GM23338 (cell line): Measurements from ENCODE around the gene COX15. TPM values are rescaled to one million over a fixed set of nuclear protein-coding genes. Genes with fewer than 3 reads are reported as not detected.
A peak's percentile ranks its signal among the peaks of the same experiment; 100 is the strongest.

Experiments
- ATAC-seq: fragments of 200-7000 bp; cut with Tn5 transposase; 3 replicates; pipeline ENCODE4 v1.9.1; 2020
- DNase-seq: peaks from one replicate; pipeline ENCODE4 v3.0.0-alpha.2; 2015; ENCODE audit warnings: low spot score
- H2AFZ ChIP-seq: fragments of 200-600 bp; sonication (generic); 2 replicates; pipeline ENCODE4 v1.8.0; 2016; ENCODE audit warnings: antibody characterized with exemption, mild to moderate bottlenecking, moderate library complexity
- H3F3A ChIP-seq: fragments of 200-600 bp; sonication (generic); replicated peaks from 2 replicates; pipeline ENCODE4 v1.8.0; 2017; ENCODE audit warnings: antibody characterized with exemption, mixed run types, low read depth
- H3K27ac ChIP-seq: fragments of 200-600 bp; sonication (generic); 2 replicates; pipeline ENCODE4 v1.6.1; 2016; ENCODE audit warnings: low read depth
- H3K27me3 ChIP-seq: fragments of 200-600 bp; sonication (generic); 2 replicates; pipeline ENCODE4 v1.8.0; 2016; ENCODE audit warnings: mild to moderate bottlenecking, mixed run types, moderate library complexity; ENCODE audit not compliant: insufficient read depth
- H3K36me3 ChIP-seq: fragments of 200-600 bp; sonication (generic); 2 replicates; pipeline ENCODE4 v1.8.0; 2016; ENCODE audit warnings: mild to moderate bottlenecking; ENCODE audit not compliant: insufficient read depth
- H3K4me1 ChIP-seq: fragments of 200-600 bp; sonication (generic); 2 replicates; pipeline ENCODE4 v1.8.0; 2016; ENCODE audit warnings: mild to moderate bottlenecking, moderate library complexity; ENCODE audit not compliant: insufficient read depth
- H3K4me2 ChIP-seq: fragments of 200-600 bp; sonication (generic); 2 replicates; pipeline ENCODE4 v1.7.1; 2017; ENCODE audit warnings: mixed run types
- H3K4me3 ChIP-seq: fragments of 200-600 bp; sonication (generic); 2 replicates; pipeline ENCODE4 v1.6.1; 2016; ENCODE audit warnings: mixed run types
- H3K79me2 ChIP-seq: fragments of 200-600 bp; sonication (generic); replicated peaks from 2 replicates; pipeline ENCODE4 v1.8.0; 2017; ENCODE audit warnings: mild to moderate bottlenecking; ENCODE audit not compliant: insufficient read depth
- H3K9me2 ChIP-seq: fragments of 200-600 bp; sonication (generic); 2 replicates; pipeline ENCODE4 v1.8.0; 2017; ENCODE audit not compliant: insufficient read depth
- H4K20me1 ChIP-seq: fragments of 200-600 bp; sonication (generic); replicated peaks from 2 replicates; pipeline ENCODE4 v1.8.0; 2017; ENCODE audit warnings: mild to moderate bottlenecking; ENCODE audit not compliant: insufficient read depth
- H3K27ac Mint-ChIP-seq: 2 replicates; pipeline ENCODE4 v1.8.0; 2020; ENCODE audit warnings: inconsistent platforms, mild to moderate bottlenecking, moderate library complexity, mixed read lengths
- H3K27me3 Mint-ChIP-seq: 3 replicates; pipeline ENCODE4 v1.8.0; 2022; ENCODE audit warnings: low read depth, mild to moderate bottlenecking, moderate library complexity, mixed read lengths, inconsistent platforms; ENCODE audit not compliant: insufficient read depth, poor library complexity
- H3K36me3 Mint-ChIP-seq: 3 replicates; pipeline ENCODE4 v1.8.0; 2021; ENCODE audit warnings: low read depth, mild to moderate bottlenecking, inconsistent platforms, moderate library complexity, mixed read lengths
- H3K4me1 Mint-ChIP-seq: 3 replicates; pipeline ENCODE4 v1.8.0; 2020; ENCODE audit warnings: mild to moderate bottlenecking, inconsistent platforms, mixed read lengths
- H3K4me3 Mint-ChIP-seq: 3 replicates; pipeline ENCODE4 v1.8.0; 2021; ENCODE audit warnings: moderate library complexity, mild to moderate bottlenecking, inconsistent platforms, mixed read lengths
- H3K9me3 Mint-ChIP-seq: 3 replicates; pipeline ENCODE4 v1.8.0; 2020; ENCODE audit warnings: moderate library complexity, mild to moderate bottlenecking, inconsistent platforms, mixed read lengths
- CREB1 ChIP-seq: fragments of 250-450 bp; sonication (Bioruptor Pico); IDR thresholded peaks from 2 replicates; pipeline ENCODE4 v1.5.0; 2020; ENCODE audit warnings: low read depth, mild to moderate bottlenecking, moderate library complexity
- CTCF ChIP-seq, 2 experiments: fragments of 200-600 bp in 1 of 2; sonication (generic) in 1 of 2; conservative IDR thresholded peaks; 2 replicates each; pipeline versions ENCODE4 v1.5.1 to v1.6.1; 2016 to 2017; ENCODE audit warnings: antibody characterized with exemption in 2 of 2, low read depth in 2 of 2, mild to moderate bottlenecking in 2 of 2, moderate library complexity in 1 of 2
- EZH2 ChIP-seq: fragments of 200-600 bp; sonication (generic); IDR thresholded peaks from one replicate; pipeline ENCODE4 v1.8.0; 2017; ENCODE audit warnings: antibody characterized with exemption, mild to moderate bottlenecking, low read depth; ENCODE audit not compliant: unreplicated experiment
- EZH2phosphoT487 ChIP-seq: fragments of 200-600 bp; sonication (generic); IDR thresholded peaks from one replicate; pipeline ENCODE4 v1.8.1; 2018; ENCODE audit warnings: antibody characterized with exemption; ENCODE audit not compliant: unreplicated experiment
- JUNB ChIP-seq: IDR thresholded peaks from one replicate; pipeline ENCODE4 v1.6.1; 2016; ENCODE audit warnings: antibody characterized with exemption; ENCODE audit not compliant: unreplicated experiment
- NANOG ChIP-seq: IDR thresholded peaks from 2 replicates; pipeline ENCODE4 v1.6.1; 2016; ENCODE audit warnings: antibody characterized with exemption, borderline replicate concordance
- POLR2AphosphoS5 ChIP-seq: IDR thresholded peaks from 2 replicates; pipeline ENCODE4 v1.6.1; 2016; ENCODE audit warnings: antibody characterized with exemption, low read depth
- REST ChIP-seq: IDR thresholded peaks from one replicate; pipeline ENCODE4 v1.6.1; 2018; ENCODE audit warnings: antibody characterized with exemption; ENCODE audit not compliant: unreplicated experiment
- STAT1 ChIP-seq: IDR thresholded peaks from one replicate; pipeline ENCODE4 v1.6.1; 2016; ENCODE audit warnings: antibody characterized with exemption; ENCODE audit not compliant: unreplicated experiment
- ZNF114 ChIP-seq: fragments of 250-450 bp; sonication (Bioruptor Pico); IDR thresholded peaks from 2 replicates; pipeline ENCODE4 v1.5.0; 2020; ENCODE audit warnings: mild to moderate bottlenecking, moderate library complexity
- ZNF331 ChIP-seq: fragments of 250-450 bp; sonication (Bioruptor Pico); IDR thresholded peaks from 2 replicates; pipeline ENCODE4 v1.5.0; 2020; ENCODE audit warnings: low read depth, mild to moderate bottlenecking, moderate library complexity
- ZNF462 ChIP-seq: fragments of 250-450 bp; sonication (Bioruptor Pico); IDR thresholded peaks from 2 replicates; pipeline ENCODE4 v1.5.0; 2020; ENCODE audit warnings: mild to moderate bottlenecking, moderate library complexity
- polyA plus RNA-seq: library from polyadenylated mRNA; unstranded; fragments of >200 nt; fragmentation: Nextera tagmentation; extraction: Ambion mirVana; gene quantifications from 2 replicates; pipeline ENCODE4 v1.2.1, GENCODE V29; 2016
- total RNA-seq: library from RNA; depleted of rRNA; stranded (reverse); fragments of >200 nt; shearing (Covaris generic); gene quantifications from 2 replicates; pipeline ENCODE4 v1.2.3, GENCODE V29; 2014
- TF ChIP-seq, protein P1 (sequence below): IDR thresholded peaks from 2 replicates; pipeline ENCODE4 v1.6.1; 2016; ENCODE audit warnings: antibody characterized with exemption

Gene COX15
- total and polyA plus RNA-seq, 2 experiments from 2014 or later: 22.3 to 38.1 TPM

DNA sequence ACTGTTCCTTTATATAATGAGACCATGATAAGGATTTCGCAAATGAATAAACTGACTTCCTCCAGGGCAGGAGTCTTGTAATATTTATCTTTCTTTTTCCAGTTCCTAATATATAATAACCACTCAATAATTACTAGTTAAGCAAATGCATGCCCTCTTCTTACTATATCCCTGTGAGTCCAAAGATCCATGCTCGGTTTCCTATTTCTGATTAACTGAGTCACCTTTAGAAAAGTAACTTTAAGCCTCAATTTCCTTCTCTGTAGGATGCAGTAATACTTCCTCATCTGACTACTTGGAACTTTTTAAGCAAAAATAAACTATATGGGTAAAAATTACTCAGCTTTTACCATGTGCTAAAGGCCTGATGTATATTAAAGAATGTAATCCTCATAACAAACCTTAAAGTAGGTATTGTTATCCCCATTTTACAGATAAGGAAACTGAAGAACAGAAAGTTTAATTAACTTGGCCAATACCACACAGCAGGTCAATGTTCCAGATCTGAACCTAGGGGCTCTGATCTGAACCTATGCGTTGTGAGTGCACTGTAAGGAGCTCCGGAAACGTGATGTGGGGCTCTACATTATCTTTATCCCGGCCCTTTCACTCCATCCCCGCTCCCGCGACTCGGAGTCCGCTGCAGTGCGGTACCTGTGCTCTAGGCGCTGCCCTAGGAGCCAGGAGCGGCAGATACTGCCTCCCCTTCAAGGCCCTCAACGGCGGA, 458 bp downstream of the COX15 start:
- H3K36me3 Mint-ChIP-seq: peaks cover 19% of the 10 kb centered on the region
- no peaks in the 10 kb centered on the region; the same call in none of the 2 replicates for H4K20me1 ChIP-seq
- H3K9me2 ChIP-seq: no peaks in the 10 kb centered on the region
- no peaks in the 10 kb centered on the region for H3K27me3 ChIP-seq
- H3K9me3 Mint-ChIP-seq: peaks cover 2% of the 10 kb centered on the region; the same call in 1 of the 3 replicates
- H2AFZ ChIP-seq: peak overlapping the region; percentile 60; the same call in 1 of the 2 replicates
- TF ChIP-seq CREB1 (CRISPR knock-in tag) (no peak), CTCF (conservative IDR thresholded peaks at IDR 0.05; ENCODE audit: low read depth in 2 of 2) (no peak), NANOG (no peak), POLR2AphosphoS5 (no peak), ZNF462 (CRISPR knock-in tag) (no peak), STAT1 (no peak), EZH2 (no peak), ZNF114 (CRISPR knock-in tag) (no peak), JUNB (no peak), EZH2phosphoT487 (no peak), REST (no peak), ZNF331 (CRISPR knock-in tag) (no peak)
- TF ChIP-seq, protein P1, sequence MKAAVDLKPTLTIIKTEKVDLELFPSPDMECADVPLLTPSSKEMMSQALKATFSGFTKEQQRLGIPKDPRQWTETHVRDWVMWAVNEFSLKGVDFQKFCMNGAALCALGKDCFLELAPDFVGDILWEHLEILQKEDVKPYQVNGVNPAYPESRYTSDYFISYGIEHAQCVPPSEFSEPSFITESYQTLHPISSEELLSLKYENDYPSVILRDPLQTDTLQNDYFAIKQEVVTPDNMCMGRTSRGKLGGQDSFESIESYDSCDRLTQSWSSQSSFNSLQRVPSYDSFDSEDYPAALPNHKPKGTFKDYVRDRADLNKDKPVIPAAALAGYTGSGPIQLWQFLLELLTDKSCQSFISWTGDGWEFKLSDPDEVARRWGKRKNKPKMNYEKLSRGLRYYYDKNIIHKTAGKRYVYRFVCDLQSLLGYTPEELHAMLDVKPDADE: no peak
- no peaks in the 10 kb centered on the region for H3F3A ChIP-seq
- peaks cover 4% of the 10 kb centered on the region; the same call in 1 of the 2 replicates for H3K4me1 ChIP-seq
- peaks cover 19% of the 10 kb centered on the region for H3K36me3 ChIP-seq
- peak overlapping the region; percentile 81 for H3K4me2 ChIP-seq
- H3K27ac ChIP-seq: peak overlapping the region; percentile 63; the same call in 1 of the 2 replicates
- ATAC-seq (no peak), DNase-seq (no peak)
- H3K79me2 ChIP-seq: peaks cover 35% of the 10 kb centered on the region
- peaks cover 7% of the 10 kb centered on the region for H3K27me3 Mint-ChIP-seq
- H3K27ac Mint-ChIP-seq: peak overlapping the region; percentile 99
- H3K4me1 Mint-ChIP-seq: peaks cover 7% of the 10 kb centered on the region
- H3K4me3 ChIP-seq: peak overlapping the region; percentile 72
- peak overlapping the region; percentile 99 for H3K4me3 Mint-ChIP-seq
